A673 (cell line): Measurements from ENCODE around the gene MEGF6. TPM values are rescaled to one million over a fixed set of nuclear protein-coding genes. Genes with fewer than 3 reads are reported as not detected.

Experiments used
- BruUV-seq: library from RNA; stranded (reverse); fragments of 400-500 nt; replicated peaks from 2 replicates; lab custom pipeline; 2021; lab: Mats Ljungman, UMichigan
- CTCF ChIA-PET: fragments of 300-600 bp; sonication (Branson Sonifier 250); formaldehyde crosslinking; loops from one replicate; lab custom pipeline; 2022; ENCODE audit warnings: antibody characterized with exemption; lab: Charles Lee
- POLR2A ChIA-PET: fragments of 300-600 bp; sonication (Branson Sonifier 250); formaldehyde crosslinking; loops from one replicate; lab custom pipeline; 2022; ENCODE audit warnings: antibody characterized with exemption; ENCODE audit not compliant: low non-redundant PET; lab: Charles Lee
- DNase-seq: peaks from one replicate; pipeline ENCODE4 v3.0.0-alpha.2; 2015; ENCODE audit warnings: low spot score
- H3K27ac ChIP-seq: fragments of 200-600 bp; sonication (generic); 2 replicates; pipeline ENCODE4 v1.5.1; 2016; ENCODE audit warnings: mixed run types, low read depth, mild to moderate bottlenecking, mixed read lengths, antibody characterized with exemption, low read length; ENCODE audit not compliant: poor library complexity, severe bottlenecking
- H3K27me3 ChIP-seq: fragments of 200-600 bp; sonication (generic); replicated peaks from 2 replicates; pipeline ENCODE4 v1.6.1; 2017; ENCODE audit warnings: mixed run types, low read depth, mild to moderate bottlenecking, mixed read lengths, antibody characterized with exemption, low read length; ENCODE audit not compliant: insufficient read depth, poor library complexity
- H3K36me3 ChIP-seq: fragments of 200-600 bp; sonication (generic); 2 replicates; pipeline ENCODE4 v1.6.1; 2016; ENCODE audit warnings: mixed run types, mild to moderate bottlenecking, mixed read lengths, antibody characterized with exemption, low read length; ENCODE audit not compliant: insufficient read depth, poor library complexity, severe bottlenecking
- H3K4me1 ChIP-seq: fragments of 200-600 bp; sonication (generic); 2 replicates; pipeline ENCODE4 v1.6.1; 2017; ENCODE audit warnings: mixed run types, mild to moderate bottlenecking, mixed read lengths, antibody characterized with exemption, low read length; ENCODE audit not compliant: insufficient read depth, poor library complexity, severe bottlenecking
- H3K4me3 ChIP-seq: fragments of 200-600 bp; sonication (generic); 2 replicates; pipeline ENCODE4 v1.5.1; 2016; ENCODE audit warnings: low read depth, mixed run types, mild to moderate bottlenecking, mixed read lengths, low read length; ENCODE audit not compliant: poor library complexity, severe bottlenecking
- H3K9me3 ChIP-seq: fragments of 200-600 bp; sonication (generic); 2 replicates; pipeline ENCODE4 v1.6.1; 2016; ENCODE audit warnings: mixed run types, low read depth, mild to moderate bottlenecking, mixed read lengths, antibody characterized with exemption, low read length; ENCODE audit not compliant: poor library complexity, severe bottlenecking
- EZH2 ChIP-seq: fragments of 200-600 bp; sonication (generic); IDR thresholded peaks from 2 replicates; pipeline ENCODE4 v1.6.1; 2017; ENCODE audit warnings: borderline replicate concordance, low read depth, mild to moderate bottlenecking, mixed read lengths, antibody characterized with exemption, low read length; ENCODE audit not compliant: poor library complexity, severe bottlenecking
- intact Hi-C: fragments of 100-400 bp; cut with micrococcal nuclease; formaldehyde crosslinking; loops from one replicate; pipeline ENCODE4 v1.10.0; 2022; ENCODE audit not compliant: unreplicated experiment
- total RNA-seq: library from RNA; stranded (reverse); gene quantifications from 2 replicates; pipeline ENCODE4 v1.2.3, GENCODE V29; 2021
- TF ChIP-seq, protein P1 (sequence below): fragments of 300-800, 200-600 bp; sonication (generic); conservative IDR thresholded peaks from 2 replicates; pipeline ENCODE4 v1.5.1; 2017; ENCODE audit warnings: low read depth, mild to moderate bottlenecking, antibody characterized with exemption, low read length, moderate library complexity, mixed read lengths

MEGF6 gene
- total RNA-seq, 1 experiment from 2014 or later, result 2.8 TPM

DNA sequence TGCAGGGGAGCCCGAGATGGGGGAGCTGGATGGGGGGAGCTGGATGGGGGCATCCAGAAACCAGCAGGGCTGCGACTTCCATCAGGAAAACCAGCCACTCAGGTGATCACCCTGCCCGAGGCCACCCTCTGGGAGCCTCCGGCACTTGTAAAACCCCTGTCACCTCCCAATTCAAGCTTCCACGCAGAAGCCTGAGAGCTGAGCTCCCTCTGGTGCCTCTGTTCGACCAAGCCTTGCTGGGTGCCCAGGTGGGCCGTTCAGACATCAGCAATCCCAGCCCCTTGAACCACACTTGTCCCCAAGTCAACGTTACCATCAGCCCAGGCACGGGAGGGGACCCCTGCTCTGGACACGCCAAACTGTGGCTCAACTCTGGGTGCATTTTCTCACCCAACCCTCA lies 59.6 kb downstream of the MEGF6 start:
- ChIA-PET CTCF (no interaction called here), POLR2A (no interaction called here)
- Histone ChIP-seq H3K4me1 (no peaks in the 10 kb centered on the region), H3K36me3 (no peaks in the 10 kb centered on the region), H3K27ac (no peak overlapping the region), H3K9me3 (no peaks in the 10 kb centered on the region), H3K27me3 (no peaks in the 10 kb centered on the region), H3K4me3 (no peak overlapping the region)
- DNase-seq, result no peak
- intact Hi-C loops, result no loop called here
- TF ChIP-seq, protein P1, sequence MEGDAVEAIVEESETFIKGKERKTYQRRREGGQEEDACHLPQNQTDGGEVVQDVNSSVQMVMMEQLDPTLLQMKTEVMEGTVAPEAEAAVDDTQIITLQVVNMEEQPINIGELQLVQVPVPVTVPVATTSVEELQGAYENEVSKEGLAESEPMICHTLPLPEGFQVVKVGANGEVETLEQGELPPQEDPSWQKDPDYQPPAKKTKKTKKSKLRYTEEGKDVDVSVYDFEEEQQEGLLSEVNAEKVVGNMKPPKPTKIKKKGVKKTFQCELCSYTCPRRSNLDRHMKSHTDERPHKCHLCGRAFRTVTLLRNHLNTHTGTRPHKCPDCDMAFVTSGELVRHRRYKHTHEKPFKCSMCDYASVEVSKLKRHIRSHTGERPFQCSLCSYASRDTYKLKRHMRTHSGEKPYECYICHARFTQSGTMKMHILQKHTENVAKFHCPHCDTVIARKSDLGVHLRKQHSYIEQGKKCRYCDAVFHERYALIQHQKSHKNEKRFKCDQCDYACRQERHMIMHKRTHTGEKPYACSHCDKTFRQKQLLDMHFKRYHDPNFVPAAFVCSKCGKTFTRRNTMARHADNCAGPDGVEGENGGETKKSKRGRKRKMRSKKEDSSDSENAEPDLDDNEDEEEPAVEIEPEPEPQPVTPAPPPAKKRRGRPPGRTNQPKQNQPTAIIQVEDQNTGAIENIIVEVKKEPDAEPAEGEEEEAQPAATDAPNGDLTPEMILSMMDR, result no peak
- TF ChIP-seq EZH2, result no peak
- no TSS peak for BruUV-seq

DNA sequence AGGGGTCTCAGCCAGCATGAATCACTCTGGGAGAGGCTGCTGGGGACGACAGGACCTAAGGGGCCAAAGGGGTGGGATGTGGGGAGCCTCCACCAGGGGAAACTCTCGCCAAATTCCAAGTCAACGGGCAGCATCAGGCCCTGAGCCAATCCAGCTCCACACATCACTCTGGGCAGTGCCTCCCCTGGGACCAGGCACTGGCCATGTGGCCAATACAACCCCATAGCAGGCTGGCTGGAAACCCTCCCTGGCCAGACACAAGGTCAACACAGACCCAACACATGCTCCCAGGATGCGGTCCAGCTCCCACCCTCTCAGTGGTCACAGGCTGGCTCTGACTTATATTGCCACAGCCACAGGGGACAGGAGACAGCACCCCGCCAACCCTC lies 60.0 kb downstream of the MEGF6 start:
- no peak for DNase-seq
- Histone ChIP-seq H3K36me3 (no peaks in the 10 kb centered on the region), H3K4me3 (no peak overlapping the region), H3K27me3 (no peaks in the 10 kb centered on the region), H3K27ac (no peak overlapping the region), H3K4me1 (no peaks in the 10 kb centered on the region), H3K9me3 (no peaks in the 10 kb centered on the region)
- TF ChIP-seq, protein P1, result no peak
- no peak for TF ChIP-seq EZH2
- intact Hi-C loops, result no loop called here
- POLR2A ChIA-PET, result no interaction called here
- BruUV-seq, result no TSS peak
- CTCF ChIA-PET, result no interaction called here

DNA sequence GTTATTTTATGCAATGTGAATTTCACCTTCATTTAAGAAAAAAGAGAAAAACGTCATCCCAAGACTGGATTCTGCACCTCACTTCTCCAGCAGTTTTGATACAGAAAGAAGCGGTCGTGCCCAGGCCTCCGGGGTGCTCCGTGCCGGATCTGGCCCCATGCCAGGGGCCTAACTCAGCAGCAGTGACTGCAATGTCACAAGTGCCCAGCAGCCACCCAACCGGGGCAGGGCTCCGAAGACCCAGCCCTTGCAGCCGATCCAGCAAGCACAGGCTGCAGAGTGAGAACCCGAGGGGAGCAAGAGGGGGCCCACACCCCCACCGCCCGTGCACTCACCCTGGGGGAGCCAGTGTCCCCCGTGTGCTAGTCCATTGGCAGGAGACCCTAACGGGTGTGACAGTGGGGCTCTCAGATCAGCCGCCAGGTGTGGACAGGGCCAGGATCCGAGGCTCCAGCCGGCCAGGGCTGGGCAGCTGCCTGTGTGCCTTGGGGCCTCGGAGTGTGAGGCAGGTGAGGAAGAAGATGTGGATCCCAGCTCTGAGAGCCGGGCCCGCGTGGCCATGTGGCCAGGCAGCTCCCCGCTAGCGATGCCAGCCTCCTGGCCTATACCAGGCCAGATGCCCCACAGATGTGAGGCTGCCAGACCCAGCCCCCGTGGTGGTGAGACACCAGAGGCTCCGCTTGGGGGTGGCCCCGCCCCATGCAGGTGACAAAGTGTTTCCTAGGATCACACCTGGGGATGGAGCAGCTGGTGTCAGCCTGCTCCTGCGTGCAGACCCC lies 60.6 kb downstream of the MEGF6 start:
- no peak for DNase-seq
- no peak for TF ChIP-seq EZH2
- TF ChIP-seq, protein P1, result no peak
- intact Hi-C loops, result no loop called here
- Histone ChIP-seq H3K4me1 (no peaks in the 10 kb centered on the region), H3K9me3 (no peaks in the 10 kb centered on the region), H3K4me3 (no peak overlapping the region), H3K27ac (no peak overlapping the region), H3K27me3 (no peaks in the 10 kb centered on the region), H3K36me3 (no peaks in the 10 kb centered on the region)
- no TSS peak for BruUV-seq
- ChIA-PET CTCF (no interaction called here), POLR2A (no interaction called here)
